Heart left ventricle (tissue), 13 donors: ENCODE measurements around the gene PIGR.

Experiments
- CTCF ChIP-seq, 12 donors: fragments of 200-600 bp; sonication (generic) in 4 of 12; IDR thresholded peaks; one replicate each; pipeline versions ENCODE4 v1.5.0 to v1.8.0; 2018 to 2022; ENCODE audit warnings: antibody characterized with exemption in 12 of 12, mild to moderate bottlenecking in 5 of 12
- POLR2A ChIP-seq, 2 donors: fragments of 450-650 bp; IDR thresholded peaks; one replicate each; pipeline ENCODE4 v1.6.1; 2017; ENCODE audit warnings: antibody characterized with exemption in 2 of 2, mild to moderate bottlenecking in 2 of 2, moderate library complexity in 2 of 2
- donor health status: ischemic (EF 13 %, LVEDD 7.1; RV severe dilation, severe dysfunction).
- donor health status: DM: no; HTN: yes; CAD: no.
- donor health status: DM: no; HTN: no; CAD: no.
- donor health status: ischemic (EF 25% LVEDD 6.9; RV normal size, moderate dysfunction).
- donor health status: ischemic (EF 25% LVEDD 5.7; RV mildly dilated, moderate dysfunction).
- donor health status: ischemic (EF 35%, LVEDD 5.7; RV mildly dilated, moderate dysfunction).
- donor health status: nonischemic (EF 11% LVEDD 7.7; RV severe dilation, severe dysfunction).
- donor health status: DM: yes; HTN: yes; CAD: no.
- donor health status: PGD.
- donor health status: ischemic (EF 29% LVEDD 5.4; RV normal size, mild dysfunction).
- donor health status: nonischemic (EF 23%, LVEDD 6.1; RV moderate dilation, normal function).

GRCh38 chr1:206880314-206880713, 66.0 kb downstream of the PIGR start:
- no peak for TF ChIP-seq CTCF (IDR thresholded peaks at IDR 0.05)
- TF ChIP-seq POLR2A (IDR thresholded peaks at IDR 0.05): no peak
